Mesothelial cell of epicardium (in vitro differentiated cells): Measurements from ENCODE around the gene DNAH6. TPM values are rescaled to one million over a fixed set of nuclear protein-coding genes. Genes with fewer than 3 reads are reported as not detected.
"Not testable (repeated sequence)": the region's sequence is repeated elsewhere in the genome, so short reads cannot be mapped to it uniquely, and the experiment has no call there.

Experiments used
- DNase-seq, 2 experiments: peaks; one replicate each; pipeline ENCODE4 v3.0.0; 2021; ENCODE audit warnings: low spot score in 2 of 2; ENCODE audit not compliant: unreplicated experiment in 2 of 2
- H3K27ac Mint-ChIP-seq: 2 replicates; pipeline ENCODE4 v1.8.0; 2021; ENCODE audit warnings: mixed read lengths
- H3K27me3 Mint-ChIP-seq: 2 replicates; pipeline ENCODE4 v1.8.0; 2021; ENCODE audit warnings: low read depth, mixed read lengths
- H3K36me3 Mint-ChIP-seq: 2 replicates; pipeline ENCODE4 v1.8.0; 2021; ENCODE audit warnings: mixed read lengths
- H3K4me1 Mint-ChIP-seq: 2 replicates; pipeline ENCODE4 v1.8.0; 2021; ENCODE audit warnings: mixed read lengths
- H3K4me3 Mint-ChIP-seq: 2 replicates; pipeline ENCODE4 v1.8.0; 2021; ENCODE audit warnings: mild to moderate bottlenecking, moderate library complexity, mixed read lengths
- H3K9me3 Mint-ChIP-seq: 2 replicates; pipeline ENCODE4 v1.8.0; 2021; ENCODE audit warnings: mixed read lengths
- CTCF ChIP-seq: fragments of 200-600 bp; sonication (generic); IDR thresholded peaks from one replicate; pipeline ENCODE4 v1.5.0; 2021; ENCODE audit warnings: antibody characterized with exemption; ENCODE audit not compliant: unreplicated experiment
- total RNA-seq: library from RNA; stranded (reverse); gene quantifications from 3 replicates; pipeline ENCODE4 v1.2.1, GENCODE V29; 2021

Gene DNAH6
- total RNA-seq, 1 donor from 2014 or later: 0.54 TPM

- Mint-ChIP-seq H3K9me3 (peaks cover 53% of the 10 kb centered on the region), H3K36me3 (no peaks in the 10 kb centered on the region), H3K4me1 (no peaks in the 10 kb centered on the region), H3K4me3 (no peak overlapping the region), H3K27me3 (no peaks in the 10 kb centered on the region), H3K27ac (no peak overlapping the region)
- TF ChIP-seq CTCF: no peak
- no peak for DNase-seq
These were observed 254.0 kb downstream of the DNAH6 start for GRCh38 chr2:84770280-84770679.

- no peak overlapping the region for H3K27ac Mint-ChIP-seq
- TF ChIP-seq CTCF: no peak
- H3K36me3 Mint-ChIP-seq: no peaks in the 10 kb centered on the region
- no peaks in the 10 kb centered on the region for H3K4me1 Mint-ChIP-seq
- H3K27me3 Mint-ChIP-seq: no peaks in the 10 kb centered on the region
- no peak for DNase-seq
- H3K9me3 Mint-ChIP-seq: peaks cover 62% of the 10 kb centered on the region
- H3K4me3 Mint-ChIP-seq: no peak overlapping the region
These were observed 255.0 kb downstream of the DNAH6 start for GRCh38 chr2:84771251-84771650.

GRCh38 chr2:84773562-84773961 is 257.3 kb downstream of the DNAH6 start:
- not testable (repeated sequence) for H3K4me3 Mint-ChIP-seq, H3K36me3 Mint-ChIP-seq, H3K27me3 Mint-ChIP-seq, H3K27ac Mint-ChIP-seq, H3K4me1 Mint-ChIP-seq, DNase-seq
- peaks cover 62% of the 10 kb centered on the region for H3K9me3 Mint-ChIP-seq

GRCh38 chr2:84776011-84776410 is 259.7 kb downstream of the DNAH6 start:
- H3K27ac Mint-ChIP-seq: no peak overlapping the region
- no peak for TF ChIP-seq CTCF
- H3K4me3 Mint-ChIP-seq: no peak overlapping the region
- H3K27me3 Mint-ChIP-seq: no peaks in the 10 kb centered on the region
- H3K9me3 Mint-ChIP-seq: peaks cover 57% of the 10 kb centered on the region
- DNase-seq: no peak
- H3K4me1 Mint-ChIP-seq: no peaks in the 10 kb centered on the region
- H3K36me3 Mint-ChIP-seq: no peaks in the 10 kb centered on the region

GRCh38 chr2:84778911-84779690 is 262.8 kb downstream of the DNAH6 start:
- no peaks in the 10 kb centered on the region for H3K27me3 Mint-ChIP-seq
- peaks cover 28% of the 10 kb centered on the region for H3K9me3 Mint-ChIP-seq
- no peaks in the 10 kb centered on the region for H3K36me3 Mint-ChIP-seq
- H3K4me3 Mint-ChIP-seq: no peak overlapping the region
- no peaks in the 10 kb centered on the region for H3K4me1 Mint-ChIP-seq
- H3K27ac Mint-ChIP-seq: no peak overlapping the region
- TF ChIP-seq CTCF: no peak
- DNase-seq: no peak

- Mint-ChIP-seq H3K27ac (no peak overlapping the region), H3K9me3 (peaks cover 22% of the 10 kb centered on the region), H3K4me1 (no peaks in the 10 kb centered on the region), H3K27me3 (no peaks in the 10 kb centered on the region), H3K4me3 (no peak overlapping the region), H3K36me3 (no peaks in the 10 kb centered on the region)
- no peak for DNase-seq
- no peak for TF ChIP-seq CTCF
These were observed 263.5 kb downstream of the DNAH6 start for GRCh38 chr2:84779781-84780180.
